H1 (cell line): ENCODE measurements around the gene FKTN. TPM values are rescaled to one million over a fixed set of nuclear protein-coding genes. Genes with fewer than 3 reads are reported as not detected.

Experiments used
- CTCF ChIA-PET: fragments of 300-600 bp; sonication (Branson Sonifier 250); formaldehyde crosslinking; loops from one replicate; lab custom pipeline; 2021; ENCODE audit not compliant: partially characterized antibody; lab: Charles Lee
- POLR2A ChIA-PET: fragments of 300-600 bp; sonication (Branson Sonifier 250); formaldehyde crosslinking; loops from one replicate; lab custom pipeline; 2021; ENCODE audit warnings: inconsistent platforms; ENCODE audit not compliant: partially characterized antibody; lab: Charles Lee
- DNase-seq, 2 experiments: peaks; one replicate each; pipeline versions ENCODE4 v3.0.0 to v3.0.0-alpha.2; 2010 to 2022; ENCODE audit warnings: low spot score in 2 of 2, low read depth in 1 of 2, mixed read lengths in 1 of 2
- FAIRE-seq: peaks from 2 replicates; lab custom pipeline; 2011; peaks lifted over from hg19 to GRCh38; lab: Jason Lieb, UNC
- H2AFZ ChIP-seq: 2 replicates; pipeline ENCODE4 v1.8.1; 2012; ENCODE audit warnings: low read length, inconsistent platforms
- H2AK5ac ChIP-seq: 2 replicates; pipeline ENCODE4 v1.6.1; 2013; ENCODE audit warnings: low read depth, low read length
- H2BK120ac ChIP-seq: replicated peaks from 2 replicates; pipeline ENCODE3; 2013; ENCODE audit warnings: low read depth, low read length, inconsistent platforms
- H2BK12ac ChIP-seq: 2 replicates; pipeline ENCODE4 v1.6.1; 2013; ENCODE audit warnings: low read depth, low read length
- H2BK15ac ChIP-seq: 2 replicates; pipeline ENCODE4 v1.6.1; 2013; ENCODE audit warnings: low read length
- H2BK20ac ChIP-seq: 2 replicates; pipeline ENCODE4 v1.6.1; 2013; ENCODE audit warnings: low read length
- H2BK5ac ChIP-seq: 2 replicates; pipeline ENCODE4 v1.6.1; 2013; ENCODE audit warnings: low read depth, low read length
- H3K14ac ChIP-seq: 2 replicates; pipeline ENCODE4 v1.6.1; 2013; ENCODE audit warnings: inconsistent platforms; ENCODE audit not compliant: insufficient read length
- H3K18ac ChIP-seq: 2 replicates; pipeline ENCODE4 v1.6.1; 2013; ENCODE audit warnings: low read length; ENCODE audit errors: extremely low read depth
- H3K23ac ChIP-seq: 2 replicates; pipeline ENCODE4 v1.6.1; 2013; ENCODE audit warnings: inconsistent platforms; ENCODE audit not compliant: insufficient read length
- H3K23me2 ChIP-seq: 2 replicates; pipeline ENCODE4 v1.6.1; 2013; ENCODE audit warnings: low read depth, low read length
- H3K27ac ChIP-seq: 2 replicates; pipeline ENCODE4 v1.6.1; 2011; ENCODE audit warnings: low read depth, low read length, inconsistent platforms
- H3K27me3 ChIP-seq, 4 experiments: replicated peaks in 1 of 4; 1 replicate in 1 of 4; 2 replicates in 3 of 4; pipeline versions ENCODE4 v1.6.1 to v1.8.1; 2011 to 2013; ENCODE audit warnings: low read length in 3 of 4, mild to moderate bottlenecking in 3 of 4, inconsistent platforms in 2 of 4, mixed read lengths in 2 of 4, moderate library complexity in 1 of 4; ENCODE audit not compliant: control insufficient read depth in 3 of 4, insufficient read depth in 3 of 4; ENCODE audit errors: extremely low read depth in 1 of 4
- H3K36me3 ChIP-seq, 4 experiments: 2 replicates each; pipeline versions ENCODE4 v1.6.1 to v1.8.1; 2011 to 2013; ENCODE audit warnings: mild to moderate bottlenecking in 4 of 4, low read length in 3 of 4, moderate library complexity in 2 of 4, control low read depth in 1 of 4, inconsistent platforms in 1 of 4; ENCODE audit not compliant: insufficient read depth in 4 of 4, control insufficient read depth in 2 of 4
- H3K4ac ChIP-seq: replicated peaks from 2 replicates; pipeline ENCODE3; 2013; ENCODE audit warnings: low read length, low read depth, mixed read lengths, inconsistent platforms; ENCODE audit not compliant: insufficient read length
- H3K4me1 ChIP-seq, 4 experiments: replicated peaks in 1 of 4; 1 replicate in 1 of 4; 2 replicates in 3 of 4; pipeline versions ENCODE4 v1.6.1 to v1.8.1; 2011 to 2013; ENCODE audit warnings: low read length in 3 of 4, inconsistent platforms in 2 of 4, mixed read lengths in 1 of 4; ENCODE audit not compliant: insufficient read depth in 4 of 4, control insufficient read depth in 3 of 4
- H3K4me2 ChIP-seq, 2 experiments: 2 replicates each; pipeline versions ENCODE4 v1.6.1 to v1.8.1; 2011 to 2013; ENCODE audit warnings: low read depth in 2 of 2, low read length in 2 of 2, control low read depth in 1 of 2, inconsistent platforms in 1 of 2, mild to moderate bottlenecking in 1 of 2; ENCODE audit not compliant: insufficient read depth in 1 of 2
- H3K4me3 ChIP-seq, 4 experiments: fragments of 200-600, 300-600 bp in 1 of 4; sonication (generic), shearing (Covaris generic), sonication (Bioruptor Twin) in 1 of 4; 2 replicates each; pipeline versions ENCODE4 v1.5.1 to v1.8.1; 2011 to 2016; ENCODE audit warnings: low read length in 4 of 4, low read depth in 3 of 4, control low read depth in 2 of 4, inconsistent platforms in 2 of 4, mild to moderate bottlenecking in 2 of 4, mixed read lengths in 1 of 4, moderate library complexity in 1 of 4; ENCODE audit not compliant: insufficient read depth in 2 of 4; ENCODE audit errors: extremely low read depth in 1 of 4
- H3K56ac ChIP-seq: replicated peaks from 2 replicates; pipeline ENCODE3; 2013; ENCODE audit warnings: low read depth, mild to moderate bottlenecking, mixed read lengths, low read length, inconsistent platforms; ENCODE audit not compliant: insufficient read length
- H3K79me1 ChIP-seq: 2 replicates; pipeline ENCODE4 v1.6.1; 2013; ENCODE audit warnings: low read depth, low read length, control low read depth
- H3K79me2 ChIP-seq, 2 experiments: 2 replicates each; pipeline versions ENCODE4 v1.6.1 to v1.8.1; 2012 to 2013; ENCODE audit warnings: low read length in 2 of 2, mild to moderate bottlenecking in 2 of 2, inconsistent platforms in 1 of 2; ENCODE audit not compliant: insufficient read depth in 2 of 2, control insufficient read depth in 1 of 2
- H3K9ac ChIP-seq, 4 experiments: replicated peaks in 1 of 4; 1 replicate in 1 of 4; 2 replicates in 3 of 4; pipeline versions ENCODE4 v1.6.1 to v1.8.1; 2011 to 2013; ENCODE audit warnings: low read depth in 3 of 4, low read length in 3 of 4, control low read depth in 2 of 4, mild to moderate bottlenecking in 2 of 4, moderate library complexity in 2 of 4, inconsistent platforms in 1 of 4; ENCODE audit errors: extremely low read depth in 1 of 4
- H3K9me3 ChIP-seq, 2 experiments: 2 replicates each; pipeline versions ENCODE4 v1.6.1 to v1.8.1; 2012 to 2013; ENCODE audit warnings: mild to moderate bottlenecking in 2 of 2, moderate library complexity in 2 of 2, control low read depth in 1 of 2, inconsistent platforms in 1 of 2, low read depth in 1 of 2, low read length in 1 of 2, mixed read lengths in 1 of 2; ENCODE audit not compliant: insufficient read depth in 2 of 2
- H4K20me1 ChIP-seq, 2 experiments: replicated peaks in 1 of 2; 2 replicates each; pipeline versions ENCODE3 to v1.8.1; 2011 to 2013; ENCODE audit warnings: inconsistent platforms in 2 of 2, low read length in 2 of 2, mild to moderate bottlenecking in 1 of 2; ENCODE audit not compliant: insufficient read depth in 2 of 2, control insufficient read depth in 1 of 2
- H4K5ac ChIP-seq: 2 replicates; pipeline ENCODE4 v1.6.1; 2013; ENCODE audit warnings: low read length, low read depth, mixed read lengths, inconsistent platforms; ENCODE audit not compliant: insufficient read length
- H4K8ac ChIP-seq: 2 replicates; pipeline ENCODE4 v1.8.0; 2013; ENCODE audit warnings: mild to moderate bottlenecking, moderate library complexity, low read length, inconsistent platforms; ENCODE audit not compliant: insufficient read depth; ENCODE audit errors: extremely low read depth
- H4K91ac ChIP-seq: replicated peaks from 2 replicates; pipeline ENCODE3; 2013; ENCODE audit warnings: low read length, mixed read lengths, inconsistent platforms; ENCODE audit not compliant: insufficient read length
- ASH2L ChIP-seq: fragments of 200-600, 300-600 bp; sonication (generic); IDR thresholded peaks from one replicate; pipeline ENCODE4 v1.7.1; 2017; ENCODE audit warnings: low read length
- FOSL1 ChIP-seq: IDR thresholded peaks from 2 replicates; pipeline ENCODE4 v1.6.1; 2011; ENCODE audit warnings: mild to moderate bottlenecking, low read depth, low read length, moderate library complexity; ENCODE audit not compliant: insufficient read depth
- HDAC6 ChIP-seq: IDR thresholded peaks from one replicate; pipeline ENCODE4 v1.7.1; 2012; ENCODE audit warnings: low read depth, mild to moderate bottlenecking, inconsistent platforms, low read length, moderate library complexity
- RAD21 ChIP-seq, 2 experiments: IDR thresholded peaks in 1 of 2; conservative IDR thresholded peaks in 1 of 2; 2 replicates each; pipeline ENCODE4 v1.6.1; 2011; ENCODE audit warnings: low read depth in 2 of 2, low read length in 2 of 2, improper control_type of control experiment in 1 of 2, inconsistent platforms in 1 of 2, mild to moderate bottlenecking in 1 of 2, moderate library complexity in 1 of 2
- SAP30 ChIP-seq: fragments of 300-600 bp; sonication (generic); IDR thresholded peaks from 2 replicates; pipeline ENCODE4 v1.7.1; 2012; ENCODE audit warnings: low read length, moderate library complexity, mild to moderate bottlenecking, inconsistent platforms; ENCODE audit not compliant: insufficient read depth, insufficient replicate concordance
- WGBS, 2 experiments: shearing (Covaris generic) in 1 of 2; methylation state at CpG; one replicate each; pipeline versions ENCODE4 v1.1.6 to v1.1.7; 2013 to 2015; ENCODE audit warnings: low lambda C conversion rate in 2 of 2, mixed read lengths in 2 of 2, inconsistent platforms in 1 of 2, low coverage in 1 of 2, missing lambda C conversion rate in 1 of 2; ENCODE audit not compliant: insufficient replicate concordance in 2 of 2, insufficient coverage in 1 of 2, insufficient read length in 1 of 2; ENCODE audit errors: extremely low coverage in 1 of 2, missing lambda C conversion rate in 1 of 2; 5-methylcytosine and 5-hydroxymethylcytosine counted together
- polyA plus RNA-seq, 7 experiments: library from polyadenylated mRNA; depleted of rRNA in 3 of 7; stranded (reverse) in 5 of 7; unstranded in 2 of 7; fragments of >200 nt in 5 of 7; fragments of 200-250 nt in 2 of 7; gene quantifications; 1 replicate in 5 of 7; 2 replicates in 1 of 7; 4 replicates in 1 of 7; pipeline versions ENCODE4 v1.2.1 to v1.2.3, GENCODE V29; 2011 to 2013; ENCODE audit warnings: missing spikeins in 2 of 7, mixed read lengths in 2 of 7
- total RNA-seq: library from RNA; stranded (reverse); fragmentation: NEBNext Ultra II Directional; extraction: Animal tissue kit (Norgen Biotek cat#: 25700); gene quantifications from 2 replicates; pipeline ENCODE4 v1.2.1, GENCODE V29; 2021
- TF ChIP-seq, protein P1 (sequence below): IDR thresholded peaks from 2 replicates; pipeline ENCODE4 v1.6.1; 2011; ENCODE audit warnings: low read length, improper control_type of control experiment

FKTN gene
- total and polyA plus RNA-seq, 2 of the 8 experiments (the other 6 are each of a cell fraction or from before 2014, with no cell fraction given) = 2.7 to 13.4 TPM

DNA sequence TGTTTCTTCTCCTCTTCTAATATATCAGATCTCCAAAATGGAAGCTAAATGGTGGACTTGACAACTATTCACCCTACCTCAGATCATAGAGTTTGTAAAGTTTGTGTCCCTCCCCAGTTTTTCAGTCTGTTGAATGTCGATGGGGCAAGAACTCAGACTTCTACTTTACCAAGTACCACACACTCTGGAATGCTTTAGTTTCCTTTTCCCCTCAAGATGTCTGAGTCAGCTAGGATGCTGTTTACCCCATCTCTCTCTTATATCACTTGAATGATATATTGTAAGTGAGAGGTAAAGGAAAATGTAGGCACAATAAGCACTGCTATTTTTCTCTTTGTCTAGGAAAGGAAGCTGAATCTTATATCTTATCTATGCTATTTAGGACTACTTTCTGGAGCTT is 78.4 kb downstream of the FKTN start:
- no peak overlapping the region for H4K5ac ChIP-seq
- no peak overlapping the region for H4K91ac ChIP-seq
- no peak overlapping the region for H2BK120ac ChIP-seq
- POLR2A ChIA-PET = interaction anchor here (1.0 kb wide), 1 partner anchor 17 kb away, joined by 3 read pairs; no protein-coding TSS in a partner anchor
- no peak overlapping the region for H3K14ac ChIP-seq
- no peak overlapping the region for H2BK15ac ChIP-seq
- H3K4me2 ChIP-seq = no peak overlapping the region
- H3K23me2 ChIP-seq = no peaks in the 10 kb centered on the region
- H2BK5ac ChIP-seq = no peak overlapping the region
- no peaks in the 10 kb centered on the region for H3K79me1 ChIP-seq
- no peaks in the 10 kb centered on the region for H3K27me3 ChIP-seq
- CTCF ChIA-PET = interaction anchor here (0.7 to 8.0 kb wide), 6 partner anchors 9 to 82 kb away, joined by 3 to 70 read pairs (median 10); no protein-coding TSS in a partner anchor
- H3K9ac ChIP-seq = no peak overlapping the region
- no peak overlapping the region for H3K4me3 ChIP-seq
- no peak overlapping the region for H3K4ac ChIP-seq
- H3K79me2 ChIP-seq = no peaks in the 10 kb centered on the region
- H3K18ac ChIP-seq = no peak overlapping the region
- no peaks in the 10 kb centered on the region for H3K4me1 ChIP-seq
- no peaks in the 10 kb centered on the region for H3K9me3 ChIP-seq
- no peak overlapping the region for H2AK5ac ChIP-seq
- H2BK12ac ChIP-seq = no peak overlapping the region
- H3K56ac ChIP-seq = no peak overlapping the region
- H2AFZ ChIP-seq = no peak overlapping the region
- no peak for TF ChIP-seq FOSL1
- TF ChIP-seq ASH2L = no peak
- TF ChIP-seq, protein P1, sequence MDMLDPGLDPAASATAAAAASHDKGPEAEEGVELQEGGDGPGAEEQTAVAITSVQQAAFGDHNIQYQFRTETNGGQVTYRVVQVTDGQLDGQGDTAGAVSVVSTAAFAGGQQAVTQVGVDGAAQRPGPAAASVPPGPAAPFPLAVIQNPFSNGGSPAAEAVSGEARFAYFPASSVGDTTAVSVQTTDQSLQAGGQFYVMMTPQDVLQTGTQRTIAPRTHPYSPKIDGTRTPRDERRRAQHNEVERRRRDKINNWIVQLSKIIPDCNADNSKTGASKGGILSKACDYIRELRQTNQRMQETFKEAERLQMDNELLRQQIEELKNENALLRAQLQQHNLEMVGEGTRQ = no peak
- TF ChIP-seq RAD21 (IDR thresholded peaks at IDR 0.05 in 1 of 2, conservative IDR thresholded peaks at IDR 0.05 in 1 of 2; ENCODE audit: low read depth in 2 of 2, low read length in 2 of 2) = no peak
- TF ChIP-seq HDAC6 = no peak
- TF ChIP-seq SAP30 = no peak
- no peak overlapping the region for H4K8ac ChIP-seq
- H3K27ac ChIP-seq = no peak overlapping the region
- 89% methylated on average over 1 of the region's 1 CpG; no CpG with 5 or more reads in 1 of the 2 experiments for WGBS, 2 experiments
- H2BK20ac ChIP-seq = no peak overlapping the region
- FAIRE-seq = no peak
- H4K20me1 ChIP-seq = no peaks in the 10 kb centered on the region
- H3K36me3 ChIP-seq = no peaks in the 10 kb centered on the region
- no peak for DNase-seq
- no peak overlapping the region for H3K23ac ChIP-seq
